Kidney (tissue), 14 donors: Measurements from ENCODE around the gene GPC6. TPM values are rescaled to one million over a fixed set of nuclear protein-coding genes. Genes with fewer than 3 reads are reported as not detected.

Experiments
- DNase-seq, 5 donors: peaks; one replicate each; pipeline ENCODE4 v3.0.0-alpha.2; 2013 to 2020
- FAIRE-seq: peaks from 2 replicates; lab custom pipeline; 2012; peaks lifted over from hg19 to GRCh38; lab: Jason Lieb, UNC
- H3K27ac ChIP-seq, 2 donors: one replicate each; pipeline ENCODE4 v1.7.0; 2013; ENCODE audit warnings: low read depth in 2 of 2, low read length in 2 of 2, inconsistent platforms in 1 of 2
- H3K27me3 ChIP-seq: one replicate; pipeline ENCODE4 v1.7.1; 2013; ENCODE audit warnings: low read length, inconsistent platforms; ENCODE audit not compliant: control insufficient read depth, insufficient read depth
- H3K36me3 ChIP-seq, 3 donors: one replicate each; pipeline versions ENCODE4 v1.7.0 to v1.7.1; 2013; ENCODE audit warnings: low read length in 3 of 3, control low read depth in 1 of 3, inconsistent platforms in 1 of 3; ENCODE audit not compliant: insufficient read depth in 3 of 3, control insufficient read depth in 2 of 3
- H3K4me1 ChIP-seq, 3 donors: one replicate each; pipeline versions ENCODE4 v1.7.0 to v1.7.1; 2013; ENCODE audit warnings: low read length in 3 of 3, inconsistent platforms in 1 of 3, low read depth in 1 of 3; ENCODE audit not compliant: control insufficient read depth in 2 of 3, insufficient read depth in 2 of 3
- H3K4me3 ChIP-seq, 3 donors: one replicate each; pipeline versions ENCODE4 v1.7.0 to v1.8.1; 2013; ENCODE audit warnings: low read length in 3 of 3, control low read depth in 1 of 3, inconsistent platforms in 1 of 3
- H3K9ac ChIP-seq, 3 donors: one replicate each; pipeline versions ENCODE4 v1.7.0 to v1.7.1; 2013; ENCODE audit warnings: low read length in 3 of 3, control low read depth in 1 of 3, inconsistent platforms in 1 of 3
- H3K9me3 ChIP-seq, 3 donors: one replicate each; pipeline versions ENCODE4 v1.7.0 to v1.7.1; 2013; ENCODE audit warnings: low read length in 3 of 3, control low read depth in 1 of 3, inconsistent platforms in 1 of 3; ENCODE audit not compliant: control insufficient read depth in 2 of 3, insufficient read depth in 1 of 3
- intact Hi-C: fragments of 100-400 bp; cut with DNase I; formaldehyde crosslinking; loops from one replicate; pipeline ENCODE4 v1.11.1; 2022
- polyA plus RNA-seq: library from polyadenylated mRNA; stranded (reverse); fragments of 350-450 nt; fragmentation: Illumina TruSeq; extraction: RNeasy Lipid Tissue Mini Kit (QIAGEN cat#74804); gene quantifications from one replicate; pipeline ENCODE4 v1.2.3, GENCODE V29; 2014; ENCODE audit warnings: low read depth, low replicate concordance; ENCODE audit not compliant: insufficient read depth
- total RNA-seq: library from RNA; stranded (reverse); fragmentation: NEBNext Ultra II Directional; extraction: Animal tissue kit (Norgen Biotek cat#: 25700); gene quantifications from one replicate; pipeline ENCODE4 v1.2.1, GENCODE V29; 2021
- TF ChIP-seq, protein P1 (sequence below): IDR thresholded peaks from 3 replicates; pipeline ENCODE4 v1.5.1; 2012; ENCODE audit warnings: mild to moderate bottlenecking, moderate library complexity, borderline replicate concordance; ENCODE audit not compliant: insufficient read depth; ENCODE audit errors: extremely low read depth
- donor health status: control.
- donor health status: control.
- donor health status: control.
- donor health status: control.
- donor health status: control.
- donor health status: DM: yes; HTN: yes; CAD: no.
- donor health status: Normal renal cell carcinoma (clear cell type).

GPC6 gene
- total and polyA plus RNA-seq, 2 donors from 2014 or later = 6.2 to 15.5 TPM

DNA sequence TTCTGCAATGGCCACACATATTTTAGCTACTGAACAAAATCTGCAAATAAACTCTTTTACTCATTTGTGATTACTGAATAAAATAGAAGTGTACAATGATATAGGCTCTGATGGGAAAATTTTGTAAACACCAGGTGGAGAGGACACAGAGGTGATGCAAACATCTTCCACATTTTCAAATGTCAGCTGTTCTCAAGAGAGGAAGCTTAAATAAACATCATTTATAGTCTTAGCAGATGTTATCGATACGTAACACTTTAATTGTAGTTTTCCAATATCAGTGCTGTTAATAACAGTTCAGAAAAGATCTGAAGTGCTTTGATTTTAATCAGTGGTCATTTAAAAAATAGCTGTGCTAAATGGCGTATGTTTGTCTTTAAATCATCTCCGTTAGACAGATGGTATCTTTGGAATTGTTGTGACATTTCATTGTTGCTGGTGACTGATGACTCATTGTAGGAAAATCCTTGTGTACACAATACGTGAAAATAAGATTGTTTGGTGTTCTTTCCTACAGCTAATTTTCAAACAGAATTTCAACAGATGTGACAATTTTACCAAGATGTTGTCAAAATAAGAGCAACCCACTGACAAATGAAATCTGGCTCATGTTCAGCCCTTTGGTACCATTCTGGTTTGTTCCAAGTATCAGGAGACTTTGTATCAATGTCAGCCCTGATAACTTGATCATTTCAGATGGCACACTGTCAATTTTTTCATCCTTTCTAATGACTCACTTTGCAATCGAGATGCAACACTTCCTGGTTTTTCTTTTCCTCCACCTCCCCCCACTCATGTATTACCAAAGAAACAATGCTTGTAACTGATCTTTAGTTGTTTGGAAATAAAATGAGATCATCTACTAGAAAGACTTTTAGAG, 736.9 kb downstream of the GPC6 start:
- no peak overlapping the region for H3K4me3 ChIP-seq
- H3K4me1 ChIP-seq = no peaks in the 10 kb centered on the region
- no peaks in the 10 kb centered on the region for H3K36me3 ChIP-seq
- no peaks in the 10 kb centered on the region for H3K9me3 ChIP-seq
- TF ChIP-seq, protein P1, sequence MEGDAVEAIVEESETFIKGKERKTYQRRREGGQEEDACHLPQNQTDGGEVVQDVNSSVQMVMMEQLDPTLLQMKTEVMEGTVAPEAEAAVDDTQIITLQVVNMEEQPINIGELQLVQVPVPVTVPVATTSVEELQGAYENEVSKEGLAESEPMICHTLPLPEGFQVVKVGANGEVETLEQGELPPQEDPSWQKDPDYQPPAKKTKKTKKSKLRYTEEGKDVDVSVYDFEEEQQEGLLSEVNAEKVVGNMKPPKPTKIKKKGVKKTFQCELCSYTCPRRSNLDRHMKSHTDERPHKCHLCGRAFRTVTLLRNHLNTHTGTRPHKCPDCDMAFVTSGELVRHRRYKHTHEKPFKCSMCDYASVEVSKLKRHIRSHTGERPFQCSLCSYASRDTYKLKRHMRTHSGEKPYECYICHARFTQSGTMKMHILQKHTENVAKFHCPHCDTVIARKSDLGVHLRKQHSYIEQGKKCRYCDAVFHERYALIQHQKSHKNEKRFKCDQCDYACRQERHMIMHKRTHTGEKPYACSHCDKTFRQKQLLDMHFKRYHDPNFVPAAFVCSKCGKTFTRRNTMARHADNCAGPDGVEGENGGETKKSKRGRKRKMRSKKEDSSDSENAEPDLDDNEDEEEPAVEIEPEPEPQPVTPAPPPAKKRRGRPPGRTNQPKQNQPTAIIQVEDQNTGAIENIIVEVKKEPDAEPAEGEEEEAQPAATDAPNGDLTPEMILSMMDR = no peak
- intact Hi-C loops = no loop called here
- H3K27me3 ChIP-seq = no peaks in the 10 kb centered on the region
- DNase-seq = no peak
- FAIRE-seq = no peak
- H3K9ac ChIP-seq = no peak overlapping the region
- no peak overlapping the region for H3K27ac ChIP-seq

DNA sequence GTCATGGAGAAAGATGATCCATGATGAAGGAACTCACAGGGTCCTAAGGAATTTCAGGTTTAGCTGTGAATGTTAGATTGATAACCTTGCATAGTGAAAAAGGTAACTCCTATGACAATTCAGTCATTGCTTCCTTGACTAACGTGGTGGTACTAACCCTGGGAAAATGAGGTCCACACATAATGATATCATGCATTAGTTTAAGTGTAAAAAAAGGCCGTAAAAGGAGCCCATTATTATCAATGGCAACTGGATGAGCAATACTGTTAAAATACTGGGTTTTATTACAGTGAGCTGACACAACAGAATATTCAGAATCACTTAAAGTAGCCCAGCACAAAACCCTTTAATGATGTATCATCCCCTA, 737.5 kb downstream of the GPC6 start:
- no peak for FAIRE-seq
- Histone ChIP-seq H3K4me3 (no peak overlapping the region), H3K9me3 (no peaks in the 10 kb centered on the region), H3K36me3 (no peaks in the 10 kb centered on the region), H3K4me1 (no peaks in the 10 kb centered on the region), H3K27ac (no peak overlapping the region), H3K9ac (no peak overlapping the region), H3K27me3 (no peaks in the 10 kb centered on the region)
- DNase-seq = no peak
- TF ChIP-seq, protein P1 = no peak
- intact Hi-C loops = no loop called here

DNA sequence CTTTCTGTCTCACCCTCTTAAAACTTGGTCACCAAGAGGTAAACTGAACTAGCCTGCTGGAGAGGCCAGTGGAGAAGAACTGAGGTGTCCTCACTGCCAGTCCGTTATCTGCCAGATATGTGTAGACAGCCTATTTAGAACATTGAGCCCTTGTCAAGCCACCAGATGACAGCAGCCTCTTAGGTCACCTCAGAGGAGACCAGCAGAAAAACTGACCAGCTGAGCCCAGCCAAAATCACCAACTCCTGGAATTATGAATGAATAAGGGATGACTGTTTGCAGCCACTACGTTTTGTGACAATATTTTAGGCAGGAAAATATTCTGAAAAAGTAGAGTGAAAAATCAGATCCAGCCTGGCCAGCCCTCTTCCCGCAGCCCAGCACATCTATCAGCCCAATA, 739.0 kb downstream of the GPC6 start:
- intact Hi-C loops = no loop called here
- FAIRE-seq (no peak), DNase-seq (no peak)
- H3K9ac ChIP-seq = no peak overlapping the region
- no peak overlapping the region for H3K4me3 ChIP-seq
- H3K4me1 ChIP-seq = no peaks in the 10 kb centered on the region
- H3K36me3 ChIP-seq = no peaks in the 10 kb centered on the region
- no peaks in the 10 kb centered on the region for H3K9me3 ChIP-seq
- H3K27me3 ChIP-seq = no peaks in the 10 kb centered on the region
- TF ChIP-seq, protein P1 = no peak
- no peak overlapping the region for H3K27ac ChIP-seq
